ENCODE data around the gene PNLDC1. TPM values are rescaled to one million over a fixed set of nuclear protein-coding genes. Genes with fewer than 3 reads are reported as not detected.
A peak's percentile ranks its signal among the peaks of the same experiment; 100 is the strongest.
"Not testable (repeated sequence)": the region's sequence is repeated elsewhere in the genome, so short reads cannot be mapped to it uniquely, and the experiment has no call there.

PNLDC1 gene
- total RNA-seq, 1 donor from 2014 or later, result not detected

DNA sequence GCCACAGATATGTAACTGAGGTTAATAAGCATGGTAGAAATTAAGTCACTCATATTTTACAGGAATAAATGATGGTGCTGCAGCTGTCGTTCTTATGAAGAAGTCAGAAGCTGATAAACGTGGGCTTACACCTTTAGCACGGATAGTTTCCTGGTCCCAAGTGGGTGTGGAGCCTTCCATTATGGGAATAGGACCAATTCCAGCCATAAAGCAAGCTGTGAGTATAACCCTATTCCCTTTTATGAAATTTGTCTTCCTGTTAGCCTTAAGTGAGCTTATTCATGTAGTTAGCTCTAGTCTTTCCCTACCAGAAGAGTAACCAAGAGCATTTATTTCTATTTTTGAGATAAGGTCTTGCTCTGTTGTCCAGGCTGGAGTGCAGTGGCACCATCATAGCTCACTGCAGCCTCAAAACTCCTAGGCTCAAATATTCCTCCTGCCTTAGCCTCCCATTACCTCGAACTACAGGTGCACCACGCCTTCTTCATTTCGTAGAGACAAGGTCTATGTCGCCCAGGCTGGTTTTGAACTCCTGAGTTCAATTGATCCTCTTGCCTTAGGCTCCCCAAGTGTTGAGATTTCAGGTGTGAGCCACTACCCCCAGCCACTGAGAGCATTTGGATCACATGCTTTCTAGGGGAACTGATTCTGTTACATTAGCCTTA lies 22.7 kb upstream of the PNLDC1 start:
- DNase-seq (no peak), ATAC-seq (ENCODE audit: poor library complexity) (no peak)
- intact Hi-C loops (cut with DNase I), result no loop called here

DNA sequence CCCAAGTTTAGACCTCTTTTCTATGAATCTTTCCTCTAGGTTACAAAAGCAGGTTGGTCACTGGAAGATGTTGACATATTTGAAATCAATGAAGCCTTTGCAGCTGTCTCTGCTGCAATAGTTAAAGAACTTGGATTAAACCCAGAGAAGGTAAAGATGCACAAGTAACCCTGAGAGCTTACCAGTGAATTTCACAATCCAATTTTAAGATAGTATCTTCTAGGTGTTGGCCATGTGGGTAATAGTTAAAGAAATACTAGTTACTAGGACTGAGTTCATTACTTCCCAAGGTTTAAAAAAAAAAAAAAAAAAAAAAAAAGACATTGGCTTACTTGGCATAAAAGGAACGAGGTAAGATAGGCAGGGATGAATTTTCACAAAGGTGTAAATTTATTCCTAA lies 21.9 kb upstream of the PNLDC1 start:
- no peak for DNase-seq
- ATAC-seq (ENCODE audit: poor library complexity), result no peak
- intact Hi-C loops (cut with DNase I), result no loop called here

DNA sequence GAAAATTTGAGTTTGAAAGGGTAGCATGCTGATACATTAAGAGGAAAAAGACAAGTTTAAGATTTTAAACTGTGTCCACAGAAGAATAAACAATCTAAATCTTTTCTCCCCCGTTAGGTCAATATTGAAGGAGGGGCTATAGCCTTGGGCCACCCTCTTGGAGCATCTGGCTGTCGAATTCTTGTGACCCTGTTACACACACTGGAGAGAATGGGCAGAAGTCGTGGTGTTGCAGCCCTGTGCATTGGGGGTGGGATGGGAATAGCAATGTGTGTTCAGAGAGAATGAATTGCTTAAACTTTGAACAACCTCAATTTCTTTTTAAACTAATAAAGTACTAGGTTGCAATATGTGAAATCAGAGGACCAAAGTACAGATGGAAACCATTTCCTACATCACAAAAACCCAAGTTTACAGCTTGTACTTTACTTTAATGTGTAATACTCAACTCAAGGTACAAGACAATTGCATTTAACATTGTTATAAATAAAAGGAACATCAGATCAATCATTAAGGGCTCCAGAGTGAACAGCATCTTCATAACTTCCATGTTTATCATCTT lies 21.5 kb upstream of the PNLDC1 start:
- DNase-seq (no peak), ATAC-seq (ENCODE audit: poor library complexity) (no peak)
- intact Hi-C loops (cut with DNase I), result no loop called here

DNA sequence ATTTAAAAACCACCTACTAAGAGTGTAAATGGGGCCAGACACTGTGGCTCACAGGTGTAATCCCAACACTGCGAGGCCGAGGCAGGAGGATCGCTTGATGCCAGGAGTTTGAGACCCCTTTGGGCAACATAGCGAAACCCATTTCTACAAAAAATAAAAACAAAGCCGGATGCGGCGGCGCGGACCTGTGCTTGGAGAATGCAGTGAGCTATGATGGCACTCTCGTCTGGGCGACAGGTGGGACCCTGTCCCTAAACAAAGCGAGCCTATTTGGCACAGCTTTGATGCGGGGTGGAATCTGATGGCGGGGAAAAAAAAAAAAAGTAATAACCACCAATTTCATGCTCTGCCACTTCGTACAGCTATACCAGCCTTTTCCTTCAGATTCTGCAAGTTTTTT lies 11.8 kb upstream of the PNLDC1 start:
- DNase-seq (no peak), ATAC-seq (ENCODE audit: poor library complexity) (no peak)
- intact Hi-C loops (cut with DNase I), result no loop called here

DNA sequence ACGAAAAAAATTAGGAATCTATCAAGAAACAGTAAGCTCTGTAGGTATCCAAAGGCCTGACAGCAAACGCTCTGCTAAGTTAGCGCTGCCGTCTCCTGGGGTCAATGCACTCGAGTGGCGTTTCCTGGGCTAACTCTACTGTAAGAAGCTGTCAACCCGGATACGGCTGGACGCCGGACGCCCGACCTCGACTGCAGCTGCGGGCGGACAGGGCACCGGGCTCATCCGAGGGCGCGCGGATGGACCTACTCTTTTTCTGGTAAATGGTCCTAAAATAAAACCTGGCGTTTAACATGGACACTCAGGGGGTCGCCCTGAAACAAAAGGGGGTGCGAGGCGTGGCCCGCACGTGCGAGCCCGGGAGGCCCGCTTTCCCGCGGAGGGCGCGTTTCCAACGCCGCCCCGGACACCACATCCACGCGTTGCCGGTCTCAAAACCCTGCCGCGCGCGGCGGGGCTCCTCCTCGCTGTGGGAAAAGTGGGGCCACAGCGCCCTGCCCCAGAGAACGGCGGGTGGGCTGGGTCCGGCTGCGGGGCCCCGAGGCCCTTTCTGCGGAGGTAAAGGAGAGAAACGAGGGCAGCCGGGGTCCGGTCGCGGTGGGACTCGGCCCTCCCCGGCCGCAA lies 11.2 kb upstream of the PNLDC1 start:
- intact Hi-C loops (cut with DNase I), result no loop called here
- ATAC-seq (ENCODE audit: poor library complexity), result no peak
- DNase-seq, result peak; percentile 55

DNA sequence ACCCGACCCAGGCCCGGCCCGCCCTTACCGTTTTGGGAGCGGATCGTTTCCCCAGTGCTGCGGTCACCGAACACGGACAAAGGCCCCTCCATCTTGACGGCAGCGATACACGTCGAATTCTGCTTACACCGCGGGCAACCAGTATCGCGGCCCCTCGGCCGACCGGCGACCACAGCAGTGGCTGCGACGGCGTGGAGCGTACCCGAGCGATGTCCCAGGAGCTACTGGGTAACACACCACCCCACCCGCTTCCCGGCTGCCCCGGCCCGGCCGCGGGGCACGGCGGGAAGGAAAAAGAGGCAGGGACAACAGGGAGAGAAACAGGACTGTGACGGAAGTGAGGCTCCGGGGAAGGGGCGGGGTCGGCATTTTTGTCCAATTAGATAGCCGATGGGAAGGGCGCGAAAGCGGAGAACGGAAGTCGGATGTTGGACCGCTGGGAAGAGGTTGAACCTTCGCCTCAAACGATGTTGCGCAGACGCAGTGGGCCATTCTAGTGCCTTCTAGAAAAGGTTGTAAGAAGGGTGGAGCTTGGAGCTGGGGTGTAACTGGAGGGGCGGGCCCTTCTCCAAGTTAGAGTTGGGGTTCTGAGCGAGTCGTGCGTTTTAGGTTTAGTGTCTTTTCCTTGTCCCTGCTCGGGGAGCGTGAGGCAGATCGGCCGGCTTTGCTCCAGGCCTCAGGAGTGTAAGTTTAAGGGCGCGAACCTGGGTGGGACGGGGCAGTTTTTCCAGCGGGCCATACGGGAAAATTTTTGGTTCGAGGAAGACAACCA lies 10.5 kb upstream of the PNLDC1 start, which contains the start of gene TCP1:
Gene TCP1, minus strand, starts transcription at position 226 of the 772 bp plus-strand sequence. Its CDS starts 134 bp downstream, at position 92.
- DNase-seq, result peak; percentile 100
- ATAC-seq (ENCODE audit: poor library complexity), result peak; percentile 95
- intact Hi-C loops (cut with DNase I), result loop anchor here (2.0 kb wide), 1 partner anchor 97 kb away; the partner anchor contains the start of gene SOD2

DNA sequence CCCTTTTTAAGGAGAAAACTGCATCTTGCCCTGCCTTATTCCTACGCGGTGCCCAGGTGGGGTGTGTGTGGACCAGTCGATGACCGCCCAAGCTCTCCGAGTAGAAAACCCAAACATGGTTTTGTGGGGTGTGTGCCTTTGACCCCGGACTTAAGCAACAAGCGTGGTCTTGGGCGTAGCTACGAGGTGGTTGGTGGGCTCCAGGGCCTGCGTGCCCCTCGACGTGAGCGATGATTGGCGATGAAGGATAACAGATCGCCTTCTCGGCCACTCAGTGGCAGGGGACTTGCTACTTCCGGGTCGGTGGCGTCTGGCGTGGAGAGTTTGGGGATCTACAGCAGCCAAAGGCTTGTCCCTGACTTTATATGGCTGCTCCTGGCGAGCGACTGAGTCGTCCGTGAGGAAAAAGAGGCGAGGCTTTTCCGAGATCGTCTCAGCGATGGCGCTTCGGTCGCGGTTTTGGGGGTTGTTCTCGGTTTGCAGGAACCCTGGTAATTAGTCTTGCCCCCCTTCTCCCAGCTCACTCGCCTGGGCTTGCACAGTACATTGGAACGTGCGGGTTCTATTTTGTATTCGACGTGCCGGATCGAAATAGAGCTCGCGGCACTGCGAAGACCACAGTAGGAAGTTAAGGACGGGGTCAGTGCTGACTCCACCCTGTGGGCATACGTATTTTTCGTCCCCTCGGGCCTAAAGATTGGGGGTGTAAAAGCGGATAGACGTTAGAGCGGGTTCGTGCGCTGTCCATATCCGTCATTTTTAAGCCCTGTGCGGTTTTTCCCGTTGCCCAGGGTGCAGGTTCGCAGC lies 9.7 kb upstream of the PNLDC1 start, which contains the start of gene MRPL18:
Gene MRPL18, plus strand, starts transcription at position 319 of the 807 bp plus-strand sequence. Its CDS starts 121 bp downstream, at position 440.
- DNase-seq, result peak; percentile 95
- intact Hi-C loops (cut with DNase I), result loop anchor here (2.0 kb wide), 1 partner anchor 98 kb away; the partner anchor contains the start of gene SOD2
- peak; percentile 94 for ATAC-seq (ENCODE audit: poor library complexity)

DNA sequence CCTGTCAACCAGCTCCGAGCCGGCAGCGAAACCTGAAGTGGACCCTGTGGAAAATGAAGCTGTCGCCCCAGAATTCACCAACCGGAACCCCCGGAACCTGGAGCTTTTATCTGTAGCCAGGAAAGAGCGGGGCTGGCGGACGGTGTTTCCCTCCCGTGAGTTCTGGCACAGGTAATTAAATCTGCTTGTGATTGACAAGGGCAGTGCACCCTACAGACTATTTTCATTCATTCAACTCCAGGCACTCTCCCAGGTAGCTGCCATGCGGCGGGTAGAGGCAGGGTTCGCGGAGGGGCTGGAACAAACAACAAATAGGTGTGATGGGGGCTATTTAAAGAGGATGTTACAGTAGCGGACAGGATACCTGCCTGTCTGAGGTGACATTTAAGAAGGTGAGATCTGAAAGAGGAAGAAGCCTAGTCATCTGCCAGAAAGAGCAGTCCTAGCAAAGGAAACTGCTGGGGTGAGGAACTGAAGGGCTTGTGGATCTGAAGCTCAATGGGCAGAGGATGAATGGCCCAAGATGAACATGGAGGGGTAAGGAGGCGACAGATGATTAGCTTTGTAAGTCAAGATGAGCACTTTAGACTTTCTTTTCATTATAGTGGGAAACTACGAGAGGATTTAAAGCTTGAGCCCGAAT lies 9.0 kb upstream of the PNLDC1 start:
- DNase-seq (peak; percentile 48), ATAC-seq (ENCODE audit: poor library complexity) (no peak)
- intact Hi-C loops (cut with DNase I), result loop anchor here (2.0 kb wide), 1 partner anchor 98 kb away; the partner anchor contains the start of gene SOD2

DNA sequence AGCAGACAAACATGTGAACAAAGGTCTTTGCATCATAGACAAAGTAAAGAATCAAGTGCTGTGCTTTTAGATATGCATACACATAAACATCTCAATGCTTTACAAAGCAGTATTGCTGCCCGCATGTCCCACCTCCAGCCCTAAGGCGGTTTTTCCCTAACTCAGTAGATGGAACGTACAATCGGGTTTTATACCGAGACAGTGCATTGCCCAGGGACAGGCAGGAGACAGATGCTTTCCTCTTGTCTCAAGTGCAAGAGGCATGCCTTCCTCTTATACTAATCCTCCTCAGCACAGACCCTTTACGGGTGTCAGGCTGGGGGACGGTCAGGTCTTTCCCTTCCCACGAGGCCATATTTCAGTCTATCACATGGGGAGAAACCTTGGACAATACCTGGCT lies 5.1 kb upstream of the PNLDC1 start:
- intact Hi-C loops (cut with DNase I), result not testable (repeated sequence)

DNA sequence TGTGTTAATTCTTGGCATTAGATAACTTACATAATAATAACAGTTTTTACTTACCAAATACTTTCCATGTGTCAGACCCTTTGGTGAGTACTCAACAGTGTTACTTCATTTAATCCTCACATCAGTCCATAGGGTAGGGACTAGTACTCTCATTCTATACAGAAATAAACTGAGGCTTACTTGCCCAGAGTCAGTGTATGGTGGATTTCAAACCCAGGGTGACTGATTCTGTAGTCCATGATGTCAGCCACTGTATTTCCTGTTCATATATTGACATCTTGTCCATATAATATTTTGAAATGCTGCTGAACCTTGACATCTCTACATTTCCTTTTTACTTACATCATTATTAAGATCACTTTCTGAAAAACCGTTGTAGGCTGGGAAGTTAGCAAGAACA lies 2.5 kb upstream of the PNLDC1 start:
- DNase-seq (no peak), ATAC-seq (ENCODE audit: poor library complexity) (no peak)
- intact Hi-C loops (cut with DNase I), result no loop called here

More for the DNA sequence above, 5.1 kb upstream of the PNLDC1 start:
- not testable (repeated sequence) for DNase-seq; ATAC-seq (ENCODE audit: poor library complexity)

DNA sequence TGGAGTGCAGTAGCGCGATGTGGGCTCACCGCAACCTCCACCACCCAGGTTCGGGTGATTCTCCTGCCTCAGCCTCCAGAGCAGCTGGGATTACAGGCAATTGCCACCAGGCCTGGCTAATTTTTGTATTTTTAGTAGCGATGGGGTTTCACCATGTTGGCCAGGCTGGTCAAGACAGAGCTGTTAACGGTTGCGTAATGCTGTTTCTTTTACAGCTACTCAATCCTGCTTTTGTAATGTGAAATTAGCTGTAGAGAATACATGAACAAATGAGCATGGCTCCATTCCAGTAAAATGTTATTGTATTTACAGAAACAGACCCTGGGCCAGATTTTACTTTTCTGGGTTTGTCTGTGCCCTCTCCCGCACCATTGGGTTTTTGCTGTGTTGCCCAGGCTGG lies 1.9 kb downstream of the PNLDC1 start:
- intact Hi-C loops (cut with DNase I), result no loop called here
- ATAC-seq (ENCODE audit: poor library complexity), result no peak
- DNase-seq, result no peak

DNA sequence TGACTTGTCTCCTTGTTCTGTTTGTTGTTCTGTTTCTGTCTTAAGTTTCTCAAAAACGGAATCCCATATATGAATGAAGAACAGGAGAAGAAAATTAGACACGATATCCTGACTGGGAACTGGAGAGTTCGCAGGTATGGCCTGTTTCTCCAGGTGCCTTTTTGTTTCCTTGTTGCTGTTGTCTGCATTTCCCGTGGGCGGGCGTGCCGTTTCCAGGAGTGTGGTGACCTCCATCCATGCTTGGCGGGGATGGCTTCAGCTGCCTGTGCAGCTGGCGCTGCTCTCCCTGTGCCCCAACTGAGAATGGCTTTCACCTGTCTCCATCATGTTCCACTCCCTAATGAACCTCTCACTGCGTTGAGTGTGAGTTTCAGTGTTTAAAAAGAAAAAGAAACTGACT lies 4.4 kb downstream of the PNLDC1 start:
- DNase-seq (no peak), ATAC-seq (ENCODE audit: poor library complexity) (no peak)
- intact Hi-C loops (cut with DNase I), result no loop called here

DNA sequence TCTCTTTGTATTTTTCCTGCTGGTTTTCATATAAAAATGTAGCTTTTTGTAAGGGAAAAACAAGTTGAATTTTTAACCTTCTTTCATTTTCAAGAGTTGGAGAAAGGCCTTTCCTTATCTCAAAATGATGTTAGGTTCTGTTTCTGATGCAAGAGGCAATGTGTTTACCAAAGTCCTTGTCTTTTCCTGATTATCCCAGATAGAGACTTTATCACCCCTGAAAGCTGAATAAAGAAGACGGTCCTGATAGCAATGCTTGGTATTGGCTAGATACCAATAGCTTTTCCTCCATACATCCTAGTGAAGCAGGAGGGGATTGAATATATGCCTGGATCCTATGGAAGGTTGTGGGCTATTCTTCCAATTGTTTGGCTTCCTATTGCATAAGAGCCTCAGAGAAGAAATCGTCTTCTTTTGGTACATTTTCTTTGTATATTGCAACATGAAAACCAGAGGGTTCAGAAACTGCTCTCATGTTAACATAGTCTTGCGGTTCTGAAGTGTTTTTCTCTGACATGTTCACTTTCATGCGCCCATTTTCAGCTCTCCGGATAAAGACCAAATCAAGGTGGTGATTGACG lies 5.5 kb downstream of the PNLDC1 start:
- ATAC-seq (ENCODE audit: poor library complexity) (no peak), DNase-seq (no peak)
- intact Hi-C loops (cut with DNase I), result no loop called here

DNA sequence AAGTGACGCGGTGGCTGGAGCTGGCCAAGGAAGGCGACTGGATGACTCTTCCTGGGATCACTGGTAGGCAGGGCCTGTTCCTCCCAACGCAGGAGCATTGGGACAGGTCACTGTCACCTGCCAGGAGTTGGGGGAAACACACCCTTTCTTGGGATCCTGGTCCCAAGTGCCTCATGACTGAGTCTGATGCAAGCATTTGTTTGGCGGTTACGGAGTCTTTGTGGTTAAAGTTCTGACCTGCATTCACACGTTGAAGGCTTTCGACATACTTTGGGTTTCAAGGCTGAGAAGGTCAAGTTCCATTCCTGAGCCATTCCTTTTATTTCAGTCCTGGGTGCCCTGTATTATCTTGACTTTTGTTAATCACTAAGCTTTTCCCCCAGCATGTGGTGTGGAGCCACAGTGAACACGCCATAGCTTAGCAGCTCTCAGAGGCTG lies 6.0 kb downstream of the PNLDC1 start:
- DNase-seq, result no peak
- intact Hi-C loops (cut with DNase I), result no loop called here
- no peak for ATAC-seq (ENCODE audit: poor library complexity)

DNA sequence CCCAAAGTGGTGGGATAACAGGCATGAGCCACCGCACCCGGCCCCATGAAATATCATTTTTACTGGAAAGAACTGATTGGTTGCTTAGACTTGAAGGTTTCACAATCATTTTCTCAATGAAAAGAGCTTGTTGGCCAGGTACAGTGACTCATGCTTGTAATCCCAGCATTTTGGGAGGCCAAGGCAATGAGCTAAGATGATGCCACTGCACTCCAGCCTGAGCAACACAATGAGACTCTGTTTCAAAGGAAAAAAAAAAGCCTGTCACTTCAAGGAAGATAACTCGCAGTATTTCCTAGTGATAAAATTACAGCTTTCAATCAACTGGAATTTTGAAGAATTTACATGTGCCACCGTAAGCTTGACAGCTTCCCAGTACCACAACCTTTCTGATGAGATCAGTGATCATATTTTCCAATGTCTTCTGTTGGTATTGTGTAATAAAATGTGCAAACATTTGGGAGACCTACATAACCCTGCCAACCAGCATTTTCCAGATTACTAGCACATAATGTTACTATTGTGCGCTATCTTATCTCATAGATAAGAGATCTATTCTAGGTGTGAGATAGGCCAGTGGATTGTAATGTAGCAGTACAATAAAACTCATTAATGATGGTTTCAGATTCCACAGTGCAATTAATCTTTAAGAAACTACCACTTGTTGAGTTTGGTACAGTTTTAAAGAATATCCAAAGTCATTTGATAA lies 7.2 kb downstream of the PNLDC1 start:
- DNase-seq (no peak), ATAC-seq (ENCODE audit: poor library complexity) (no peak)
- intact Hi-C loops (cut with DNase I), result no loop called here

DNA sequence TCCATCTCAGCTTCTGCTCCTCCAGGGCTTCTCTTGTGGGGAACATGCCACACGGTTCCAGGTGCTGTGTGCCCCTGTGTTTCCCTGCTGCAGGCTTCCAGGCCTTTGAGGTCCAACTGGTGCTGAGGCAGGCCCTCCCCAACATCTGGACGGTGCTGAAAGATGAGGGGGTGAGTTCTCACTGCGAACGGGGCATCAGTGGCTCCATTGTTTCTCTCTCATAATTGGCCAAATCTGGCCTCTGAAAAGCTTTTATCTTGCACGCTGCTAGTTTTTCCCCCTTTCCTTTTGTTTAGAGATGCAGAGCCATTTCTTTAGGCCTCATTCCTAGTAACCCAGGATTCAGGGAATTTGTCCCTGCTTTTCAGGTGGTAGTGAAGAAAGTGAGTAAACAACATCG lies 8.6 kb downstream of the PNLDC1 start:
- no peak for ATAC-seq (ENCODE audit: poor library complexity)
- intact Hi-C loops (cut with DNase I), result no loop called here
- no peak for DNase-seq

DNA sequence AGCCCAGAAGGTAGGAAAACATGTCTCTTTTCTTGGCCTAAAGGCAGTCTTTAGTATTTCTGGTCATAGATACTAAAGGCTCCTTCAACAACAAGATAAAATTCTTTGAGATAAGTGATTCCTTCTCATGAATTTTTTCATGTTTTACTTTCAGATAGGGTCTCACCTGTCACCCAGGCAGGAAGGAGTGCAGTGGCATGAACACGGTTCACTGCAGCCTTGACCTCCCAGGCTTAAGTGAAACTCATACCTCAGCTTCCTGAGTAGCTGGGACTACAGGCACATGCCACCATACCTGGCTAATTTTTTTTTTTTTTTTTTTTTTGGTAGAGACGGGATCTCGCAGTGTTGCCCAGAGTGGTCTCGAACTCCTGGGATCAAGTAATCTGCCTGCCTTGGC lies 9.1 kb downstream of the PNLDC1 start:
- intact Hi-C loops (cut with DNase I), result no loop called here
- ATAC-seq (ENCODE audit: poor library complexity), result no peak
- DNase-seq, result no peak
